ENCODE data around the gene RPAP2.

Gene RPAP2

DNA sequence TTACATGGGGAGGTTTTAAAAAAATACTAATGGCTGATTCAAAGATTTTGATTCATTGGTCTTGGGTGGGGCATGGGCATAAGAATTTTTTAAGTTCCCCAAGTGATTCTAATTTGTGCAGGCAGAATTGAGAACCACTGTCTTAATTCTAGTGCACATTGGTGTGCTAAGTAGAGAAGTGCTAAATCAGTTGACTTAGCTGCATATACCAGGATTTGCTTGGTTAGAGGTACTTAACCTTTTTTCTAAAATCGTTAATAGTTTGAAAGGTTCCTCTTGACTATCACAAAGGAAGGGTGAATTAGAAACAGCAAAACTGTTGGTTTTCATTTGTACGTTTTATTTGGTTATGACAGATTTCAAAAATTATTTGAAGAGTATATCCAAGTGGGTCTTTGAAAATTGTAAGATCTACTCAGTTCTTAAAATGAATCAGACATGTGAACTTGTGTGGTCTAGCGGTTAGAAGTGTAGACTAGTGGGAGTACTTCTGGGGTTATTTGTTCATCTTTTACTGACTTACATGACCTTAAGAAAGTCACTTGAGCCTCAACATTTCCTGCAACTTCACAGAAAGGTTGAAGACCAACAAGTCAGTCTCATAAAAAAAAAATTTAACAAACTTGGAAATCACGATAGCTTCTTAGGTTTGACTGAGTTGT is 66.7 kb downstream of the RPAP2 start:
- peaks cover 14% of the 10 kb centered on the region; the same call in 1 of the 2 replicates for H3K36me3 ChIP-seq (ENCODE audit: insufficient read depth, low read length)
- H3K27me3 ChIP-seq (ENCODE audit: insufficient read depth, low read length, poor library complexity): no peaks in the 10 kb centered on the region
- H3K4me1 ChIP-seq (ENCODE audit: insufficient read depth, low read length): peaks cover 12% of the 10 kb centered on the region
- no peaks in the 10 kb centered on the region for H3K9me3 ChIP-seq (ENCODE audit: insufficient read depth, low read length, severe bottlenecking)
- no peak overlapping the region for H3K4me2 ChIP-seq (ENCODE audit: insufficient read depth, low read length)
- no peak overlapping the region for H3K4me3 ChIP-seq (ENCODE audit: low read depth in 1 of 2, low read length in 2 of 2)
- no peaks in the 10 kb centered on the region for H4K20me1 ChIP-seq (ENCODE audit: insufficient read depth, low read length)
- H3K9ac ChIP-seq (ENCODE audit: low read depth, low read length): no peak overlapping the region
- no peak overlapping the region for H3K27ac ChIP-seq (ENCODE audit: low read length)
- ATAC-seq (ENCODE audit: insufficient read depth, low read depth) (no peak), DNase-seq (no peak)
- H2AFZ ChIP-seq (ENCODE audit: low read depth, low read length): no peak overlapping the region
- TF ChIP-seq, protein P1, sequence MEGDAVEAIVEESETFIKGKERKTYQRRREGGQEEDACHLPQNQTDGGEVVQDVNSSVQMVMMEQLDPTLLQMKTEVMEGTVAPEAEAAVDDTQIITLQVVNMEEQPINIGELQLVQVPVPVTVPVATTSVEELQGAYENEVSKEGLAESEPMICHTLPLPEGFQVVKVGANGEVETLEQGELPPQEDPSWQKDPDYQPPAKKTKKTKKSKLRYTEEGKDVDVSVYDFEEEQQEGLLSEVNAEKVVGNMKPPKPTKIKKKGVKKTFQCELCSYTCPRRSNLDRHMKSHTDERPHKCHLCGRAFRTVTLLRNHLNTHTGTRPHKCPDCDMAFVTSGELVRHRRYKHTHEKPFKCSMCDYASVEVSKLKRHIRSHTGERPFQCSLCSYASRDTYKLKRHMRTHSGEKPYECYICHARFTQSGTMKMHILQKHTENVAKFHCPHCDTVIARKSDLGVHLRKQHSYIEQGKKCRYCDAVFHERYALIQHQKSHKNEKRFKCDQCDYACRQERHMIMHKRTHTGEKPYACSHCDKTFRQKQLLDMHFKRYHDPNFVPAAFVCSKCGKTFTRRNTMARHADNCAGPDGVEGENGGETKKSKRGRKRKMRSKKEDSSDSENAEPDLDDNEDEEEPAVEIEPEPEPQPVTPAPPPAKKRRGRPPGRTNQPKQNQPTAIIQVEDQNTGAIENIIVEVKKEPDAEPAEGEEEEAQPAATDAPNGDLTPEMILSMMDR (IDR thresholded peaks at IDR 0.05; ENCODE audit: borderline replicate concordance, extremely low read depth, low read length, poor library complexity, severe bottlenecking): no peak
- TF ChIP-seq EZH2 (IDR thresholded peaks at IDR 0.05; ENCODE audit: borderline replicate concordance, low read depth, low read length, severe bottlenecking): no peak
- no peaks in the 10 kb centered on the region for H3K79me2 ChIP-seq (ENCODE audit: insufficient read depth, low read length)

DNA sequence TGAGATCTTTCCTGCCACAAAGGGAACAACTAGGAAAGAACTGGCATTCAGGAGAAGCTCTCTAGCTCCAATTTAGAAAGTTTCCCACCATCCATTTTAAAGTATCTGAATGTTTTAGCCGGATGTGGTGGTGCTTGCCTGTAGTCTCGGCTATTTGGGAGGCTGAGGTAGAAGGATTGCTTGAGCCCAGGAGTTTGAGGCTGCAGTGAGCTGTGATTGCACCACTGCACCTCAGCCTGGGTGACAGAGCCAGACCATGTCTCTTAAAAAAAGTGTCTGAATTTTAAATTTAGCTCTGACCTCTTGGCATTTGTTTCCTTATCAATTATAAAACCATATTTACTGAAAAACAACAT is 67.2 kb downstream of the RPAP2 start:
- Histone ChIP-seq H3K9me3 (ENCODE audit: insufficient read depth, low read length, severe bottlenecking) (no peaks in the 10 kb centered on the region), H3K27me3 (ENCODE audit: insufficient read depth, low read length, poor library complexity) (no peaks in the 10 kb centered on the region), H2AFZ (ENCODE audit: low read depth, low read length) (no peak overlapping the region), H3K4me3 (ENCODE audit: low read depth in 1 of 2, low read length in 2 of 2) (no peak overlapping the region), H3K36me3 (ENCODE audit: insufficient read depth, low read length) (peaks cover 14% of the 10 kb centered on the region; the same call in 1 of the 2 replicates), H4K20me1 (ENCODE audit: insufficient read depth, low read length) (no peaks in the 10 kb centered on the region), H3K4me2 (ENCODE audit: insufficient read depth, low read length) (no peak overlapping the region), H3K9ac (ENCODE audit: low read depth, low read length) (no peak overlapping the region), H3K4me1 (ENCODE audit: insufficient read depth, low read length) (peaks cover 12% of the 10 kb centered on the region), H3K27ac (ENCODE audit: low read length) (no peak overlapping the region; the same call in 1 of the 2 replicates), H3K79me2 (ENCODE audit: insufficient read depth, low read length) (no peaks in the 10 kb centered on the region)
- ATAC-seq (ENCODE audit: insufficient read depth, low read depth) (no peak), DNase-seq (no peak)
- no peak for TF ChIP-seq EZH2 (IDR thresholded peaks at IDR 0.05; ENCODE audit: borderline replicate concordance, low read depth, low read length, severe bottlenecking)
- TF ChIP-seq, protein P1 (IDR thresholded peaks at IDR 0.05; ENCODE audit: borderline replicate concordance, extremely low read depth, low read length, poor library complexity, severe bottlenecking): no peak

DNA sequence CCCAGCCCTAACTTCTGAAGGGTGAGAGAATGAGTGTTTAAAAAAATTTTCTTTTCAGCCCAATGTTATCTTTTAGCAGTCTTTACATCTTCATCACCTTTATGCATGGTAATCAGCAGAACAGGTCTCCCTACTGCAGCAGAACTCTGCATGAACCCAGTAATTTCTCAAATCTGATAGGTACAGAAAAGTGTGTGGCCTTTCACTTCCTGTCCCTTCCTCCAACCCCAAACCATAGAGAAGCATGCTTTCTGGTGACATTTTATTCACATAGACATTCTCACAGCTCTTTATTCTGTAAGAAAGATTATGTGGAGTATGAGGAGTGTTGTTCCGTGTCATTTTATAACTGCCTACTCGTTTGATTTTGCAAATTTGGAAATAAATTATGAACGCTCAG is 68.6 kb downstream of the RPAP2 start:
- Histone ChIP-seq H3K4me2 (ENCODE audit: insufficient read depth, low read length) (no peak overlapping the region), H3K9me3 (ENCODE audit: insufficient read depth, low read length, severe bottlenecking) (no peaks in the 10 kb centered on the region), H3K4me3 (ENCODE audit: low read depth in 1 of 2, low read length in 2 of 2) (no peak overlapping the region), H2AFZ (ENCODE audit: low read depth, low read length) (no peak overlapping the region), H3K4me1 (ENCODE audit: insufficient read depth, low read length) (peaks cover 12% of the 10 kb centered on the region), H3K27me3 (ENCODE audit: insufficient read depth, low read length, poor library complexity) (no peaks in the 10 kb centered on the region), H3K36me3 (ENCODE audit: insufficient read depth, low read length) (peaks cover 14% of the 10 kb centered on the region; the same call in 1 of the 2 replicates), H3K27ac (ENCODE audit: low read length) (peak overlapping the region; percentile 41), H4K20me1 (ENCODE audit: insufficient read depth, low read length) (no peaks in the 10 kb centered on the region), H3K79me2 (ENCODE audit: insufficient read depth, low read length) (no peaks in the 10 kb centered on the region), H3K9ac (ENCODE audit: low read depth, low read length) (no peak overlapping the region)
- TF ChIP-seq, protein P1 (IDR thresholded peaks at IDR 0.05; ENCODE audit: borderline replicate concordance, extremely low read depth, low read length, poor library complexity, severe bottlenecking): no peak
- TF ChIP-seq EZH2 (IDR thresholded peaks at IDR 0.05; ENCODE audit: borderline replicate concordance, low read depth, low read length, severe bottlenecking): no peak
- ATAC-seq (ENCODE audit: insufficient read depth, low read depth): peak; percentile 78
- no peak for DNase-seq

Data from DND-41 (cell line).